Cardiac septum (tissue), 1 donor: ENCODE measurements around the gene ZYX. TPM values are rescaled to one million over a fixed set of nuclear protein-coding genes. Genes with fewer than 3 reads are reported as not detected.
"Not testable (repeated sequence)": the region's sequence is repeated elsewhere in the genome, so short reads cannot be mapped to it uniquely, and the experiment has no call there.

ENCODE experiments used
- DNase-seq: peaks from one replicate; pipeline ENCODE4 v3.0.0-alpha.2; 2020; ENCODE audit warnings: low spot score
- intact Hi-C: fragments of 100-400 bp; cut with DNase I; formaldehyde crosslinking; loops from one replicate; pipeline ENCODE4 v1.14.0; 2022
- total RNA-seq: library from RNA; stranded (reverse); fragmentation: NEBNext Ultra II Directional; extraction: Animal tissue kit (Norgen Biotek cat#: 25700); gene quantifications from one replicate; pipeline ENCODE4 v1.2.1, GENCODE V29; 2021
- donor health status: DM: no; HTN: no; CAD: no.

The ZYX gene
- total RNA-seq, 1 donor from 2014 or later: 126 TPM

DNA sequence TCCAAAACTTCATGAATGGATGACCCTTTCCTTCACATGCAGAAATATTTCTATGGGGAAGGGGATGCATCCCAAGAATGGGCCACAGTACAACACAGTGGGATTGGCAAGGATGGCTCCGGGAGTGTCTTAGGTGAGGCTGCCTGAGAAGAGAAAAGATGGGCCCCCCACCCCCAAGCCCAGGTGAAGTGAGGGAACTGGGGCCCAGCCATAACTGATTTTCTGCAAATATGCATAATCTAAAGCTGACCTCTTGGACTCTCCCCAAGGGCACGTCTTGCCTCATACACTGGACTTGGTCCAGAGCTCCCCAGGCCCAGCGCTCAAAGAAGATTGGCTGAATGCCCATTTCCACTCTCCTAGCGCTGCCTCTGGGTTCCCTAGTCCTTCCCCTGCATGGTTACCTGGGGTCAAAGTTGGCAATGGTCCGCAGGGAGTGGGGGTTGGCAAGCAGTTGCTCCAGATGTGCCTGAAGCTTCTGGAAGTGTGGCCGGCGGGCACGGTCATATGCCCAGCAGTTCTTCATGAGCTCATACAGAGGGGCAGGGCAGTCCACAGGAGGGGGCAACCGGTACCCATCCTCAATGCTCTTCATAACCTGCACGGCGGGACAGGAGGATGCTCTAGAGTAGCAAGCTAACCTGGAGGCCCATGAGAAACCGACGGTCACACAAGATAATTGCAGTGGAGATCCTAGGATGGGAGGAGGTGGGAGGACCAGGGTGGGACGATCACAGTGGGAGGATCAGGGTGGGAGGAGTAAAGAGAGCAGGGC is 12.3 kb downstream of the ZYX start:
- no peak for DNase-seq
- intact Hi-C loops: no loop called here

DNA sequence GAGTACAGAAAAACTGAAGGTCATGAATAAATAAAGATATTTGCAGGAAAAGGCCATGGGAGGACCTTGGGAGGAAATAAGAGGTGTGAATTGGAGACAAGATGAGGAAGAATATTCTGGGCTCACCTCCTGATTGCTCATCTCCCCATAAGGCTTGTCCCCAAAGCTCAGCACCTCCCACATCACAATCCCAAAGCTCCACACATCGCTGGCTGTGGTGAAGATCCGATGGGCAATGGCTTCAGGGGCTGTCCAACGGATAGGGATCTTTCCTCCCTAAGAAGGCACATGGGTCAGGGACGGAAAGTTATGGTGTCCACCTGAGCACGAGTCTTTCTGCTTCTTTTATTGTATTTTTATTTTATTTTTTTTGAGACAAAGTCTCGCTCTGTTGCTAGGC is 12.9 kb downstream of the ZYX start:
- DNase-seq: no peak
- intact Hi-C loops: no loop called here

DNA sequence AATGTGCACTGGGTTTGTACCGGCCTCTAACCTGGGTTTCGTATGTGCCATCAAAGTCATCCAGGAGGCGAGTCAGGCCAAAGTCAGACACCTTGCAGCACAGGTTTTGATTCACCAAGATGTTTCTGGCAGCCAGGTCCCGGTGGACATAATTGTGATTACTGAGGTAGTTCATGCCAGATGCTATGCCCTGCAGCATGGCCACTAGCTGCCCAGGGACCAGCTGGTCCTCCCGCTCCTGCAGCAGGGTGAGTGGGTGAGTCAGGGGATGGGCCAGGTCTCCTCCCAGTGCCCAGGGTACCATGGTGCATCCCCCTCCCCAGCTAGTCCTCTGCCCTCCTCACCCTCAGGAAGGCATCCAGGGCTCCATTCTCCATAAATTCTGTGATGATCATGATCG is 13.6 kb downstream of the ZYX start:
- intact Hi-C loops: no loop called here
- no peak for DNase-seq

DNA sequence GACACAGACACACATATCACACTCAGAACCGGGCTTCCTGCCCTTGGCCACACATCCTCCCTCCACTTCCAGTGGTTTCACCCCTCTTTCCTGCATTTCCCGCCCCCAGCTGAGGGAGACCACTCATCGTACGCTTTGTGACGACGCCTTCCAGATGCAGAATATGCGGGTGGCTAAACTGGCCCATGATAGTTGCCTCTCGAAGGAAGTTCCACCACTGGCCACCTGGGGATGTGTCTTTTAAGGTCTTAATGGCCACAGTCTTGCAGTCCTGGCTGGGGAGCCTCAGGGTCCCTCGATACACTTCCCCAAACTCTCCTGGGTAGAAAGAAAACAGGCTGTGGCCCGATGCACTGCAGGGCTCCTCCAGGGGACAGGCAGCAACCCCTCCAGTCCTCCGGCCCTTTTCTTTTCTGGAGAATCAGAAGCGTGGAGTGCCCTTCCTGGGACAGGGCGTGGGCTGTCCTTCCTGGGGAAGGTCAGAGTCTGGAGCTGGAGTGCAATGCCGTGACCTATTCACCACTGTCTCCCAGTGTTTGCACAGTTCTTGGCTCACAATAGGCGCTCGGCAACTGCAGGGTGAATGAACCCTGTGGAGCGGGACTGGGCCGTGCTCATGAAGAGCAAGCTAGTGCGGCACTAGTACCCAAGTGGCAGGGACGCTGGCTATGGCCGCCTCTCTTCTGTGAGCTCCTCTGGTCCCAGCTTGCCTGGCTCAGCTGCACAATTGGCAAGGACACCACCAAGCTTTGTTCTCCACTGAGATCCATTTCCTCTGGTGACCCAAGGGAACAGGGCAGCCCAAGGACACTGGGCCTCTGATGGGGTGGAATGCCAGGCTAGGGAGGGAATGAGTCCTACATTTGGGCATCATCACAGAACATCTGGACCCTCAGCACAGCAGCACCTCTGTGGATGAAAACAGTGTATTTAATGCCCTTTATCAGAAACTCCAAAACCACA is 14.3 kb downstream of the ZYX start:
- no peak for DNase-seq
- intact Hi-C loops: no loop called here

DNA sequence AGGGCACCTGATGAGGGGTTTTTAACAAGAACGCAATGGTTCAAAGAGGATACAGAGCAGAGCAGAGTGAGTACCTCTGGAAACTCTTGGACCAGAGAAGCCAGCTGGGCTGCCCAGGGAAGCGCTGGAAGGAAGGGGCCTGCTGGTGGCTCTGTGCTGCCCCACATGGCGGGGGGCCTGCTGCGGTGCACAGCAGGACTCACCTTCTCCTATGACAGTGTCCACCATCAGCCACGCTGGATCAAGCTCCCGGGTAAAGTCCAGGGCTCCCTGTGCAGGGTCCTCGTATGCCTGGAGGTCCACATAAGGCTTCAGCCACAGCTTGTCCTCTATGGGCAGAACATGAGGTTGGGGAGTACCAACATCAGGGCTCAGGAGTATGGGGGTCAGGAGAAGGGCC is 15.0 kb downstream of the ZYX start:
- intact Hi-C loops: no loop called here
- DNase-seq: no peak

DNA sequence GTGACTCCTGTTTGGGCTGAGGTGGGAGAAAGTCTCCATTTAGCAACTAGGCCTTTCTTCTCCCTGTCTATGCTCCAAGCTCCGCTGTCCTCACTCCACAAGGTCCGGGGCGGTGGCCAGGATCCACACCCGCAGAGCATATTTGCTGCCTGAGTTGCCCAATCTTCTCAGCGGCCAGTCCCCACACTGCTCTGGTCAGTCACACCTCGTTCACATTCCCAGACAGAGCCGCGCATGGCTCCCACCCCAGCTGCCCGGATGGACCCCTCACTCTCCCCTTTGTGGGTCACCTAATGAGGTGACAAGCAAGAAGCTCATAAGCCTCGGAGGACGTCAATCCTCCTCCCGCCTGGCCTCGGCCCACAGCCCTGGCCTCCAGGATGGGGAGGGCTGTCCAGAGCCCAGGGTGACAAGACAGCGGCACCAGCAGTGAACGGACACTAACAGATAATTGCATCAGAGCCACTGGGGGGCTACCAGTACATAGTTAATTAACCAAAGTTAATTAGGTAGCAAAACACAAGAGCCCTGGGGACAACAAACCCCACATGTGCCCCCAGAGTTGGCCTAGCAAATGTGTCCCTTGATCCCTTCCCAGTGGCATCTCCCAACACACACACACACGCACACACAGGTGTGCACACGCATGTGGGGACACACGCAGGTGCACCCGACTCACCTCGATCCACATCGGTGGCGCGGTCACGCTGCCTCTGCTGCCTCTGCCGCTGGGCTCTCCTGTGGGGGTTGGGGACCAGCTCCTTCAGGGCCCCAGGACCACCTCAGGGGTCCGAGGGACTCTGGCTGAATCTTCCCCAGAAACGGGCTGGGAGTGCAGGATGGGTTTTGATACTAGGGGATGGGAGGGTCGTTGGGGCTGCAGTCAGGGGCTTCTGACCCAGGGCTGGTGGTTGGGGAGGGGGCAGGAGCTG is 15.7 kb downstream of the ZYX start:
- intact Hi-C loops: no loop called here
- DNase-seq: no peak

DNA sequence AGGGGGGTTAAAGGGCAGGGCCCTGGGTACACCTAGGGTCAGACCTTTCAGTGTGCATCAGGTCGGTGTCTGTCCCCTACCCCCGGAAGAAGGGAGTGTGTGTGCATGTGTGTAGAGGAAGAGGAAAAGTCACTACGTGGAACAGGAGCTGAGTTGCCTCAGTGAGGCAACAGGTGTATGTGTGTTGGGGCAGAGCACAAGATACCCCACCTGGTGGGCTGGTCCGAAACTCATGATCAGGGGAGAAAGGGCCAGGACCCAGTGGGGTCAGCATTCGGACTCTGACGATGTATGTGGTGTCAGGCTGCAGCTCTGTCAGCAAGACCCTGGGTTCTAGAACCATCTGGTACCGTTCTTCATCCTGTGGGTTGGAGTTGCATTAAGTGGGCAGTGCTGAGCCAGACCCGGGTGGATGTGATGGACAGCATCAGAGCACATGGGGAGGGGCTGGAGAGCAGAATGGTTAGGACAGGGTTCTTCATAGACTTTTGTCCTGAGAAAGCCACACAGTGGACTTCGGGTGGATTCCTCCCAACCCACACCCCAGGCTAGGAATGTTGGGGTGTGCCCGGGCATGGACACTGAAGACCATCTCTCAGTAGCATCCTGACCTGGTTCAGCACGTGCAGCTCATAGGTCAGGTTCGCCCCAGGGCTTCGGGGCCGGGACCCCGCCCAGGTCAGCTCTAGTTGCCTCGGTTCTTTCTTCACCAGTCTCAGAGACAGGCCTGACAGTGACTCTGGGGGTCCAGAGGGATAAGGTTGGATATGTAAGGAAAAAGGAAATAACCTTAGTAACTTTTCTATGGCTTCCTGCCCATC is 16.8 kb downstream of the ZYX start:
- intact Hi-C loops: no loop called here
- peak; percentile 49 for DNase-seq

DNA sequence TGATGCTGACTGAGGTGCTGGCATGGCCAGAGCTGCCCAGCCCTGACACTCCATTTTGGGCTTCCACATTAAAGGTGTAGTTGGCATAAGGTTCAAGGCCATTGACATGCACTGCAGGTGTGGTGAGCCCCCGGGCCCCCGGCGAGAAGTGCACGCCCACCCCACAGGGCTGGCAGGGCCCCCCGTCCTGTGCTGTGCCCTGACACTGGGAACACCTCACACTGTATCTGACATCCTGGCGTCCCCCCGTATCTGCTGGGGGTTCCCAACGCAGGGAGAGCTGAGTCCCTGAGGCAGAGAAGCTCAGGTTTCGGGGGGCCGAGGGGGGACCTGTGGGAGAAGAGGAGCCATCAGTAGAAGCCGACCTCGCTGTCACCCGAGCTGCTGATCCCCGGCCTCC is 17.5 kb downstream of the ZYX start:
- DNase-seq: no peak
- intact Hi-C loops: no loop called here

DNA sequence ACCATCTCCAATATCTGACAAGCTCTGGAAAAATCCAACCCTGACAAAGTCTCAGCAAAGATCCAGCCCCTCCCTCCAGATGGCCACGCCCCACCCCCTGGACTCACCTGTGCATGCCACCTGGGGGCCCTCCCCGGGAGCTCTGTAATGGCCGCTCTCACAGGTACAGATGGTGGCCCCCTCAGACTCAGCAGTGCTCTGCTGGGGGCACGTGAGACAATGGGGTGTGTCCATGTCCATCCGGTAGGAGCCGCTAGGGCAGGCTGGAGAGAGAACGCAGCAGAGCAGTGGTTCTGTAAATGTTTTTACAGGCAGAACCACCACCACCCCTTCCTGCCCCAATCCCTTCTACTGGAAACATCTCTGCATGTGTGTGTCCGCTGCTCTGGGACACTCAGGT is 18.0 kb downstream of the ZYX start:
- intact Hi-C loops: no loop called here
- DNase-seq: no peak

DNA sequence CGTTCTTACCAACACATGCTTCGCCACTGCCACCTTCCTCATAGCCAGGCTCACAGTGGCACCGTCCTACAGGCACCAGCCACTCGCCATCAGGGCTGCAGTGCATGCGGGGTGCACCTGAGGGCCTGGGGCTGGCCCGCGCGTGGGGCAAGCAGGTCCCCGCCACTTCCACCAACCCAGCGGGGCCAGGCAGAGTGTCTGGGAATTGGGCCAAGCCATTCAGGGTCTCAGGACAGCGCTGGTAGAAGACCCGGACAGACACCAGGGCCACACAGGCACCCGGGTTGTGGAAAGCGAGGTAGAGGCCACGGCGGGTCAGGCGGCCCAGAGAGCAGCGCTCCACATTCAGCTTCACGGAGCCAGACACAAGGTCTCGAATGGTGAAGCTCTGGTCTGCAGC is 18.5 kb downstream of the ZYX start:
- no peak for DNase-seq
- intact Hi-C loops: no loop called here

DNA sequence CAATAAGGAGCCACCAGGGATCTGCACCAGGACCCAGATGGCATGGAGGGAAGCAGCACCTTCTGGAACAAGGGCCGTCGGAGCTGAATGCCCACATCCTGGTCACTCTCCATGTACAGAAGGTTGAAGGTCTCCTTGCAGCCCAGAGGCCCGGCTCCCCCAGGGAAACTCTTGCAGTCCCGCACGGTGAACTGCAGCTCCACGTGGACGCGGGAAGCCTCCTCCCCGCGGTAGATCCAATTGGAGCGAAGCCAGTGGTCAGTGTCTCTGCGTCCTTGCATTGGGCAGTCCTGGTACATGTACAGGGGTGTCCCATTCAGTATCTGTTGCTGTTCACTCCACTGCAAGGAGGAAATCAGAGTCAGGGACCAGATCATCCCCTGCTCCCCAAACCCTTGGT is 20.1 kb downstream of the ZYX start:
- DNase-seq: peak; percentile 69
- intact Hi-C loops: no loop called here

DNA sequence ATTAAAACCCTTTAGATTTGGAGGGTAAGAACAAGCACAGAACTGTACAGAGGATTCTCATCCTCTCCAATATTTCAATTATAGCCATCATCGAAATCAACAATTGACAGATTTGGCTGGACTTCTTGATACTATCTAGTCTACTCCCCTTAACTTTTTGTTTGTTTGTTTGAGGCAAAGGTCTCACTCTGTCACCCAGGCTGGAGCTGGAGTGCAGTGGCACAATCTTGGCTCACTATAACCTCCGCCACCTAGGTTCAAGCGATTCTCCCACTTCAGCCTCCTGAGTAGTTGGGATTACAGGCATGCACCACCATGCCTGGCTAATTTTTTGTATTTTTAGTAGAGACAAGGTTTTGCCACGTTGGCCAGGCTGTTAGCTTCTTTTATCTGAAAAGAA is 21.1 kb downstream of the ZYX start:
- intact Hi-C loops, DNase-seq: not testable (repeated sequence)

DNA sequence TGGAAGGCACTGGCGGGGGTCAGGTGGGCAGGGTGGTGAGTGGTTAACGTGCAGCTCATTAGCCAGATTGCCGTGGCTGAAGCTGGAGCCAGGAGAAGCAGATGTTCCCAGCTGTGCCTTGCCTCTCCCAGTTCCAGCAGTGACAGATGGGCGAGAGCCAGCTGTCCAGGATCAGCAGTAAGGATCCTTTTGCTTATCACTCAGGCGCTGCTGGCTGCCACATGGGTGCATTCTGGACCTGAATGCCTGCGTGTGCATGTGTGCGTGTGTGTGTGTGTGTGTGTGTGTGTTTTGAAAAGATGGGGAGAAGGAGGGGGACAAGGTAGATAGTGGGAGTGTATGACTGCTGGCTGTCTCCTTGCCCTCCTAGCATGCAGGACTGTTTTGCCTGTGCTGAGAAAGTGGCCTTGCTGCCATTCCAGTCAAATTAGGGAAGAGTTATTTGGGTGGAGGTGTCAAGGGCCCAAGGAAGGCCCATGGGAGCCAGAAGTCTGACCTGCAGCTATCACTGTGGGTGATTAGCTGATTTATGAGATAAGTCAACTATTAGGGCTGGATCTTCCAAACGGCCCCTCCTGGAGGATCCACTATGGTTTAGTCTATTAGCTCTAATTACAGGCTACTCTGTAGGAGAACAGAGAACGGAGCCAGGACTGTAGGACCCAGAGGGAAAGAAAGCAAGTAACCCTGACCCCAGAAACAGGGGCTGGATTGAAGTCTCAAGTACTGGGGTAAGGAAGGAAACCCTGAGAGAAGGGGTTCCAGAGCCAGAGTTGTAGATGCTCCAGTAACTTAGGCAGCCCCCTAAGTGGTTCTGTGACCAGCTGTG is 24.2 kb downstream of the ZYX start:
- intact Hi-C loops: no loop called here
- DNase-seq: no peak

DNA sequence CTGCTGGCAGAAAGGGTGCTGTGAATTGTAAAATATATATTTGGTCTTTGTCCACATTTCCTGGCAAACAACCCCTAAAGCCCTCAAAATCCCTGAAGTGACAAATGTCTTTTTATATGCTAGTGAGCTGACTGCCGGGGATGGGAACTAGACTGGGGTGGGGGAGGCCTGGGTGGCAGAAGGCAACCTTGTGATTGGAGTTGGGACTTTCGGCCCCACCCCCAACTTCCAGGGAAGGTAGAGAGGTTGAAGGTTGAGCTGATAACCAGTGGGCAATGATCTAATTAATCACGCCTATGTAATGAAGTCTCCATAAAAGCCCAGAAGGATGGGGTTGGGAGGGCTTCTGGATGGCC is 24.8 kb downstream of the ZYX start:
- intact Hi-C loops: no loop called here
- DNase-seq: no peak

DNA sequence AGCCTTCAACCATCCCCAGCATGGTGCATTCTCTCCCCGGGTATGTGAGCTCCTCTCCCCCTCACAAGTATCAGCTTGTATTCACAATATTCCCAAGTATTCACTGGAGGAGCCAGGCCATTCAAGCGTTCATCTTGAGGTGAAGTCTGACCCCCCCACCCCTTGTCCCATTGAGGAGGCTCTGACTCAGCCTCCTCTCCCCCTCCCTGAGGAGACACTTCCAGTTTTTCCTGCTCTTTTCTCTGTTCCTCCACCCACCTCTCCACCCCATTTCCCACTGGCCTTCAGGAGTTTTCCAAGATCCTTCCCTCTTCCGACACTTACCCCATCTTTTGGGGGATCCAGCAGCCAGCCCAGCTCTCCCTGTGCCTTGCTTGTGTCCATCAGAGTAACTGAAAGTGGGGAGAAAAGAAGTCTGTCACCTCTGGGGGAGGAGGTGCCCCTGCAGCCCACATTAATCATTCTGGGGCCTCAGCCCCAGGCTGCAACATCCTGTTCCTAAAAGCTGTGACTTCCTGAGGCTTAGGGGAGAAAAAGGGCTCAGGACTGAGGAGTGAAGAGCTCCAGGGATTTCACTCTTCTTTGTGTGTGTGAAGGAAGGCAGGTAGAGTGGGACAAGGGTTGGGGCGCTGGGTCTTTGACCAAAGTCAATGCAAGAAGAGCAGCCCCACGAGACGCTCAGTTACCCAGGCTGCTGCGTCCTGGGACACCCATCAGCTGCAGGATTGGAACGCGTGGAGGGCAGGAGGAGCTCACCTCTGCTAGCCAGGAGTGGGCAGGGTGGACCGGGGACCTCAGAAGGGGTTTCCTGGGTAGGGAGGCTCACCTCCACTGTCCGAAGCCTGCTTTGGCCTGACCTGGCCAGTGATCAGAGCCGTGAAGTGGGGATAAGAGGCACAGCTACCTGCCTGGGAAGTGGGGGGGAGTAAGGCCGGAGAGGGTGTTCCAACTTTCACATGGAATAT is 26.4 kb downstream of the ZYX start:
- intact Hi-C loops: no loop called here
- DNase-seq: no peak

DNA sequence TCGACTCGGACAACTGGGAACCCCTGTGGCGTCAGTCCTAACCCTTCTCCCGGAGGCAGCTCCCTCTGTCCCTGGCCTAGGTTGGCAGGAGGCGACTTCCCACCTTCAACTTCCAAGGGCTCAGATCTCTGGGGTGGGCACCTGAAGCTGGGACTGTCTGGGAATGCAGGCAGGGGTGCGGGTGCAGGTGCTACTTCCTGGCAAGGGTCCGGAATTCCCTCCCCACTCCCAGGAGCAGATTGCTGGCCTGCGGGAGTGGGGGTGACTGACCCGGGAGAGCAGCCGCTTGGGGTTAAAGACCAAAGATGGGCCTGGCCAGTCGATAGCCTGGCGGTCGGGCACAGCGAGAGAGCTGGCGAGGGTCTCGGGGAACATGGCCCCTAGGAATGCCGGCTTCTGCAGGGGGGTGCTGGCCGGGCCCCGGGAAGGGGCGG is 27.1 kb downstream of the ZYX start:
- intact Hi-C loops: no loop called here
- DNase-seq: no peak
